GM19351 (cell line): ENCODE data around the gene OR10D3.
A peak's percentile ranks its signal among the peaks of the same experiment; 100 is the strongest.
"Not testable (repeated sequence)": the region's sequence is repeated elsewhere in the genome, so short reads cannot be mapped to it uniquely, and the experiment has no call there.

Experiments
- ATAC-seq: cut with Tn5 transposase; IDR thresholded peaks from one replicate; pipeline ENCODE4 v1.9.1; 2021; ENCODE audit warnings: mild to moderate bottlenecking, moderate library complexity; ENCODE audit not compliant: unreplicated experiment

The OR10D3 gene

GRCh38 chr11:124183068-124183467 is at the start of gene OR10D3:
Gene OR10D3, plus strand, starts transcription at chr11:124183345. Its CDS starts 1,925 bp downstream, at chr11:124185270.
- ATAC-seq, result no peak

DNA sequence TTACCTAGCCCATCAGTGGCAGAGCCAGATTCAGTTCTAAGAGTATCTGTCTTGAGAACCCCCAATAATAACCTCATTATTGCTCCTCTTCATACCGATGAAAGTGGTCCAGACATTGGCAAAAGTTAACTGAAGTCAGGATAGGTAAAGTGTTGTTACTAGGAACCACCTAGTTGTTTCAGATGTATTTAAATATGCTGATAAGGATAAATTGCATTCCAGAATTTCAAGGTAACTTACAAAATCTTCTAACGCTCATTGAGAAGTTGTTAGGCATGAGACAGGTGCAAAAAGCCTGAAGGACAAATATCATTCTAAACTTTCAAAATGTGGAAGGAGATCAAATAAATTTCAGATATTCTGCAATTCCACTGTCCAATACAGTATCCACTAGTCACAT is 40.1 kb upstream of the OR10D3 start:
- no peak for ATAC-seq

- ATAC-seq, result no peak
Measured at GRCh38 chr11:124147951-124148350, 35.2 kb upstream of the OR10D3 start.

- no peak for ATAC-seq
Measured at GRCh38 chr11:124150684-124151083, 32.5 kb upstream of the OR10D3 start.

- ATAC-seq, result no peak
Measured at GRCh38 chr11:124152770-124153407, 30.3 kb upstream of the OR10D3 start.

GRCh38 chr11:124153821-124154220 is 29.3 kb upstream of the OR10D3 start:
- no peak for ATAC-seq

- ATAC-seq, result no peak
Measured at GRCh38 chr11:124159481-124159880, 23.7 kb upstream of the OR10D3 start.

GRCh38 chr11:124160986-124161385 is 22.2 kb upstream of the OR10D3 start:
- ATAC-seq, result no peak

- ATAC-seq, result no peak
Measured at GRCh38 chr11:124167826-124168231, 15.3 kb upstream of the OR10D3 start.

DNA sequence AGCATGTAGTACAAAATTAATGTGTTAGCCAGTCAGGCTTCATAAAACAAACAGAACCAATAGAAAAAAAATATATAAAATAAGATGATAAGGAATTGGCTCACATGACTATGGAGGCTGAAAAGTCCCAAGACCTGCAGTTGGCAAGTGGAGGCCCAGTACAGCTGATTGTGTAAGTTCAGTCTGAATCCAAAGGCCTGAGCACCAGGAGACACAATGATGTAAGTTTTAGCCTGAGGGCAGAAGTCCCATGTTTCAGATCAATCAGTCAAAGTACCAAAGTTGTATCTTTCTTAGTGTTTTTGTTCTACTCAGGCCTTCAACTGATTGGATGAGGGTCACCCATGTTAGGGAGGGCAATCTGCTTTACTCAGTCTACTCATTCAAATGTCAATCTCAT is 14.3 kb upstream of the OR10D3 start:
- no peak for ATAC-seq

DNA sequence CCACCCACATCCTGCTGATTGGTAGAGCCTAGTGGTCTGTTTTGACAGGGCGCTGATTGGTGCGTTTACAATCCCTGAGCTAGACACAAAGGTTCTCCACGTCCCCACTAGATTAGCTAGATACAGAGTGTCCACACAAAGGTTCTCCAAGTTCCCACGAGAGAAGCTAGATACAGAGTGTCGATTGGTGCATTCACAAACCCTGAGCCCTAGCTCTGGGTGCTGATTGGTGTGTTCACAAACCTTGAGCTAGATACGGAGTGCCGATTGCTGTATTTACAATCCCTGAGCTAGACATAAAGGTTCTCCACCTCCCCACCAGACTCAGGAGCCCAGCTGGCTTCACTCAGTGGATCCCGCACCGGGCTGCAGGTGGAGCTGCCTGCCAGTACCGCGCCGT is 12.8 kb upstream of the OR10D3 start:
- ATAC-seq, result not testable (repeated sequence)

DNA sequence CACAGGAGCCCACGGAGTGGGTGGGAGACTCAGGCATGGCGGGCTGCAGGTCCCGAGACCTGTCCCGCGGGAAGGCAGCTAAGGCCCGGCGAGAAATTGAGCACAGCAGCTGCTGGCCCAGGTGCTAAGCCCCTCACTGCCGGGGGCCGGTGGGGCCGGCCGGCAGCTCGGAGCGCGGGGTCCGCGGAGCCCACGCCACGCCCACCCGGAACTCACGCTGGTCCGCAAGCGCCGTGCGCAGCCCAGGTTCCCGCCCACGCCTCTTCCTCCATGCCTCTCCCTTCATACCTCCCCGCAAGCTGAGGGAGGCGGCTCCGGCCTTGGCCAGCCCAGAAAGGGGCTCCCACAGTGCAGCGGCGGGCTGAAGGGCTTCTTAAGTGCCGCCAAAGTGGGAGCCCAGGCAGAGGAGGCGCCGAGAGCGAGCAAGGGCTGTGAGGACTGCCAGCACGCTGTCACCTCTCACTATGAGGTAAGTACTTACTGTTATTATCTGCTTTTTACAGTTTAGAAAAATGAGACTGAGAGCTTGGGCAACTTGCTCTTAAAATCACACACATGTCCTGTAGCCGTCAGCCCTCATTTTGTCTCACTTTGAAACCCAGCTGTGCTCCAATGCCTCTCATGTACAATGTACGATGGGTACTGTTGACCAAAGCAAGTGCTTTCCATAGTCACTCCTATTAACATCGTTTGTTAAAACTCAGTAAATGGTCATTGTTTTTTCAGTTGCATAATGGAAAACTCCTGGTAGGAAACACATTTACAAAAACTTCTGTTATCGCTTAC is 12.2 kb upstream of the OR10D3 start:
- no peak for ATAC-seq

- ATAC-seq, result no peak
Measured at GRCh38 chr11:124172101-124172500, 11.0 kb upstream of the OR10D3 start.

DNA sequence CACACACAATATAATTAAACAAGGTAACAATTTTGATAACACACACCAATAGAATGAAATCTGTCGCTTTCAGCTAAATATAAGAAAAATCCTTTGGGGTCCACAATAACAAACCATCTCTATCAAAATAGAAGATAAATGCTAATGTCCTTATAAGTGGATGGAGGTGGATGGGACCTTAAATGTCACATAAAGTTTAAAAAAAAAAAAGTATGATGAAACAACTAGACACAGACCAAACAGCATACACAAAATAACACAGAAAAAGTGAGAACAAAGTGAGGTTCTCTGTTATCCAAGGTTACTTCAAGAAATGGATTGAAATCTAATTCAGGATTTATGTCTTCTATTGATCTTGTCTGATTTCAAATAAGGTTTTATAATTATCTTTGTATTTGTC is 10.5 kb upstream of the OR10D3 start:
- no peak for ATAC-seq

DNA sequence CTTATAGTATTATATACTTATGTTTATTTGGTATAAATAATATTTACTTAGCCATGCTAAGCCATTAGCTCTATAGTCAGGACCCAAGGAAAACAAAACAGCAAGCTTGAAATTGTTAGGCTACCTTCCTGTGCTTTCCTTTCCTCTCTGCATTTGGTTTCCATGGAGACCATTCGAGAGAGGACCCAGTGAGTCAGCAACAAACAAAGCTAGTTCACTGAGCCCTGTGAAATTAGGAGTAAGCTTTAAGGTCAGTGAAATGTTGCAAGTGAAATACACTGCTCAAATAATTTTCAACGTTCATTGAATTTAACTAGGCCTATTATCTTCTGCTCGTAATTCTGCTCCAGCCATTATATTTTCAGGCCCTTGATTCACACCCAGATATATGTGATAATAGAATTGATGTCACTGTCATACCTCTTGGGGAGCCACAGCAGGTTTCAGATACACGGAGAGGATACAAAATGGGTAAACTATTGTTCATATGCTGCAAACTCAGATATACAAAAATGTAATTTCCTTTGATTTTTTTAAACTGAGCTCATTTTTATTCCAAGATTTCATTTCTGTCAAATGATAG is 9.1 kb upstream of the OR10D3 start:
- ATAC-seq, result peak; percentile 43

- ATAC-seq, result peak; percentile 53
Measured at GRCh38 chr11:124176925-124177715, 6.0 kb upstream of the OR10D3 start.

GRCh38 chr11:124179310-124179709 is 3.8 kb upstream of the OR10D3 start:
- ATAC-seq, result no peak

DNA sequence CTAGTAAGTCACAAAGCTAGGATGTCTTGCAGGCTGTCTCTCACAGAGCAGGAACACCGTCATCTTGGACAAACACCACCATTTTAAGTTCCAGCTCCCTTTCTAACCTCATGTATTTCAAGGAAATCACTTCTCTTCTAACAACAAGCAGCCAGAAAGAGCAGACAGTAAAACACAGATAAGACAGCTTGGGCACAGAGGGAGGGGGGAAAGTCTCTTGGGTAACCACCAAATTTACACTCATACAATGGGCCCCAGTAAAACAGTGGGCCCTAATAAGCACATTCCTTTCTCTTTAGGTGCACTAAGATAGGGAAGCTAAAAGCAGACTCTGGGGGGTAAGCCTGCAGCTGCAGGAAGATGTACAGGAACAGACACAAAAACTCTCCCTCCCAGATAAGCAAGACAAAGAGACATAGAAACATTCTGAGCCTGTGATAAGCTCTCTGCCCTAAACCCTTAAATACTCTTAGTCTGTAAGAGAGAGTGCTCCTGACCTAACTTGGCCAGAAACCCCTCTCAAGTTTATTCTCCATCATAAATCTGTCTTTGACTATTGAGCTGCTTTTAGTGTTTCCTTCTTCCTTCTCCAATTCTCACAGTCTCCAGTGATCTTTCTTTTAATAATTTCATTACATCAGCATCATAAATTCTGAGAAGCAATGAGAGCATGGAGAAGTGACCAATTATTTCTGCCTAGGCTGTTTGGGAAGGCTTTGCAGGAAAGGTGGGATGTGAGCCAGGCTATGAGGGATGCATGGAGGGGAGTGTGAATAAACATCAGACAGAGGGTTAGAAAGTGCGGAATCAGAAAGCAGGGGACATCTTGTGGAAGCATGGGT is 7.4 kb downstream of the OR10D3 start:
- no peak for ATAC-seq

GRCh38 chr11:124193221-124194010 is 10.3 kb downstream of the OR10D3 start:
- peak; percentile 66 for ATAC-seq
